Osteoblast (primary cell): Measurements from ENCODE around the gene TBKBP1. TPM values are rescaled to one million over a fixed set of nuclear protein-coding genes. Genes with fewer than 3 reads are reported as not detected.

Experiments
- DNase-seq: peaks from one replicate; pipeline ENCODE4 v3.0.0; 2011; ENCODE audit warnings: low spot score, mixed read lengths; ENCODE audit not compliant: insufficient read length; ENCODE audit errors: missing footprints
- H2AFZ ChIP-seq: 2 replicates; pipeline ENCODE4 v1.6.0; 2011; ENCODE audit warnings: mild to moderate bottlenecking, low read length
- H3K27ac ChIP-seq: 2 replicates; pipeline ENCODE4 v1.5.1; 2011; ENCODE audit warnings: mild to moderate bottlenecking, low read depth, low read length, moderate library complexity
- H3K27me3 ChIP-seq: 2 replicates; pipeline ENCODE4 v1.6.0; 2012; ENCODE audit warnings: mild to moderate bottlenecking, control low read depth, inconsistent platforms, low read length, moderate library complexity; ENCODE audit not compliant: insufficient read depth
- H3K36me3 ChIP-seq: 2 replicates; pipeline ENCODE4 v1.5.1; 2011; ENCODE audit warnings: mild to moderate bottlenecking, low read length, control low read depth, moderate library complexity; ENCODE audit not compliant: insufficient read depth
- H3K4me1 ChIP-seq: 2 replicates; pipeline ENCODE4 v1.5.1; 2011; ENCODE audit warnings: mild to moderate bottlenecking, low read length, control low read depth, moderate library complexity; ENCODE audit not compliant: insufficient read depth
- H3K4me2 ChIP-seq: 2 replicates; pipeline ENCODE4 v1.6.0; 2011; ENCODE audit warnings: mild to moderate bottlenecking, low read length; ENCODE audit not compliant: insufficient read depth
- H3K4me3 ChIP-seq: fragments of 200-600 bp; sonication (generic); 3 replicates; pipeline ENCODE4 v1.5.1; 2012; ENCODE audit warnings: mild to moderate bottlenecking, low read length, inconsistent platforms; ENCODE audit not compliant: insufficient read depth
- H3K79me2 ChIP-seq: 2 replicates; pipeline ENCODE4 v1.6.0; 2012; ENCODE audit warnings: mild to moderate bottlenecking, low read length, control low read depth, inconsistent platforms; ENCODE audit not compliant: insufficient read depth
- H3K9me3 ChIP-seq: 2 replicates; pipeline ENCODE4 v1.5.1; 2011; ENCODE audit warnings: low read depth, low read length, control low read depth
- H4K20me1 ChIP-seq: 2 replicates; pipeline ENCODE4 v1.6.0; 2012; ENCODE audit warnings: mild to moderate bottlenecking, low read length, control low read depth; ENCODE audit not compliant: insufficient read depth
- total RNA-seq: library from RNA; depleted of rRNA; stranded (reverse); fragments of >200 nt; gene quantifications from 2 replicates; pipeline ENCODE4 v1.2.3, GENCODE V29; 2012
- TF ChIP-seq, protein P1 (sequence below): IDR thresholded peaks from 2 replicates; pipeline ENCODE4 v1.5.1; 2011; ENCODE audit warnings: mild to moderate bottlenecking, low read depth, low read length, moderate library complexity; ENCODE audit errors: extremely low read depth

The TBKBP1 gene
- total RNA-seq, 1 donor = 11.9 TPM

DNA sequence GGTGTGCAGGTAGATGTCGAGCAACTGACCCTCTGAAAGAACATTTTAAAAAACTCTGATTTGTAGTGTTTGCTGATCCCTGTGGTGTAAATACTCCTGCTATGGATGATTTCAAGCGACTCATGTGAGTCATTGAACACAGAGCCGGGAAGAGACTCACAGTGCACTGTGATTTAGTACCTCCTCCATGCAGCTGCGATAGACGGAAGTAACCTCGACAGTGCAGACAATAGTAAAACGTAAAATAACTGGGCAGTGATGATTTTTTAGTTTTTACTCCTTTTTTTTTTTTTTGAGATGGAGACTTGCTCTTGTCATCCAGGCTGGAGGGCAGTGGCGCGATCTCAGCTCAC, 47.8 kb downstream of the TBKBP1 start:
- TF ChIP-seq, protein P1, sequence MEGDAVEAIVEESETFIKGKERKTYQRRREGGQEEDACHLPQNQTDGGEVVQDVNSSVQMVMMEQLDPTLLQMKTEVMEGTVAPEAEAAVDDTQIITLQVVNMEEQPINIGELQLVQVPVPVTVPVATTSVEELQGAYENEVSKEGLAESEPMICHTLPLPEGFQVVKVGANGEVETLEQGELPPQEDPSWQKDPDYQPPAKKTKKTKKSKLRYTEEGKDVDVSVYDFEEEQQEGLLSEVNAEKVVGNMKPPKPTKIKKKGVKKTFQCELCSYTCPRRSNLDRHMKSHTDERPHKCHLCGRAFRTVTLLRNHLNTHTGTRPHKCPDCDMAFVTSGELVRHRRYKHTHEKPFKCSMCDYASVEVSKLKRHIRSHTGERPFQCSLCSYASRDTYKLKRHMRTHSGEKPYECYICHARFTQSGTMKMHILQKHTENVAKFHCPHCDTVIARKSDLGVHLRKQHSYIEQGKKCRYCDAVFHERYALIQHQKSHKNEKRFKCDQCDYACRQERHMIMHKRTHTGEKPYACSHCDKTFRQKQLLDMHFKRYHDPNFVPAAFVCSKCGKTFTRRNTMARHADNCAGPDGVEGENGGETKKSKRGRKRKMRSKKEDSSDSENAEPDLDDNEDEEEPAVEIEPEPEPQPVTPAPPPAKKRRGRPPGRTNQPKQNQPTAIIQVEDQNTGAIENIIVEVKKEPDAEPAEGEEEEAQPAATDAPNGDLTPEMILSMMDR = no peak
- H3K4me3 ChIP-seq = no peak overlapping the region
- no peaks in the 10 kb centered on the region for H3K79me2 ChIP-seq
- peaks cover 55% of the 10 kb centered on the region for H3K27me3 ChIP-seq
- no peaks in the 10 kb centered on the region for H3K4me1 ChIP-seq
- DNase-seq = no peak
- no peaks in the 10 kb centered on the region for H3K36me3 ChIP-seq
- H3K9me3 ChIP-seq = no peaks in the 10 kb centered on the region
- H4K20me1 ChIP-seq = no peaks in the 10 kb centered on the region
- no peak overlapping the region for H3K27ac ChIP-seq
- no peak overlapping the region for H2AFZ ChIP-seq
- no peak overlapping the region for H3K4me2 ChIP-seq

DNA sequence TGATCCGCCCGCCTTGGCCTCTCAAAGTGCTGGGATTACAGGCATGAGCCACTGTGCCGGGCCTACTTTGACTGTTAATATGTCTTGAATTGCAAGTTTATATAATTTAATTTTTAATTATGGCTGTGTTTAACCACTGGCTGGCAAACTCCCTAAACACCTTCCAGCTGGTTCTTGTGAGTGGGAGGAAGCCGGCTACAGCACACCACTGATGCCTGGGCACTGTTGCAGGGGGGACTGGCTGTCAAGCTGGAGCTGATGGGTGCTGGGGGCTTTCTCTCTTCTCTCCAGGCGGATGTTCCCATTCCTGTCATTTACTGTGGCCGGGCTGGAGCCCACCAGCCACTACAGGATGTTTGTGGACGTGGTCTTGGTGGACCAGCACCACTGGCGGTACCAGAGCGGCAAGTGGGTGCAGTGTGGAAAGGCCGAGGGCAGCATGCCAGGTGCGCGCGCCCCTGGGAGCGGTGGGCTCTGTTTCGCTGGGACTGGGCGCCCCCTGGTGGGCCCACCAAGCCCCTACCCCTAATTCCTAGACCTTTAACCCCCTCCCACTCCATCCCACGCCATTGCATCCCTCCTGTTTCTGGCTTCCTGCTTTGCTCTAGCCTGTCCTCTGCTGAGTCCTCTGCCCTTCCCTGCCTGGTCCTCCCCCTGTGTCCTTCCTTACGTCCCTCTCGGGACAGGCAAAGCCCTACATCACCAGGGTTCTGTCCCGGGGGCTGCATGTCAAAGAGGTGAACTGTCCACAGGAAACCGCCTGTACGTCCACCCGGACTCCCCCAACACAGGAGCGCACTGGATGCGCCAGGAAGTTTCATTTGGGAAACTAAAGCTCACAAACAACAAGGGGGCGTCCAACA, 48.6 kb downstream of the TBKBP1 start:
- Histone ChIP-seq H3K27ac (no peak overlapping the region), H3K9me3 (no peaks in the 10 kb centered on the region), H3K36me3 (no peaks in the 10 kb centered on the region), H3K79me2 (no peaks in the 10 kb centered on the region), H4K20me1 (no peaks in the 10 kb centered on the region), H3K27me3 (peaks cover 50% of the 10 kb centered on the region), H3K4me2 (no peak overlapping the region), H3K4me3 (no peak overlapping the region), H3K4me1 (no peaks in the 10 kb centered on the region), H2AFZ (no peak overlapping the region)
- TF ChIP-seq, protein P1 = peak; percentile 23
- peak; percentile 66 for DNase-seq

DNA sequence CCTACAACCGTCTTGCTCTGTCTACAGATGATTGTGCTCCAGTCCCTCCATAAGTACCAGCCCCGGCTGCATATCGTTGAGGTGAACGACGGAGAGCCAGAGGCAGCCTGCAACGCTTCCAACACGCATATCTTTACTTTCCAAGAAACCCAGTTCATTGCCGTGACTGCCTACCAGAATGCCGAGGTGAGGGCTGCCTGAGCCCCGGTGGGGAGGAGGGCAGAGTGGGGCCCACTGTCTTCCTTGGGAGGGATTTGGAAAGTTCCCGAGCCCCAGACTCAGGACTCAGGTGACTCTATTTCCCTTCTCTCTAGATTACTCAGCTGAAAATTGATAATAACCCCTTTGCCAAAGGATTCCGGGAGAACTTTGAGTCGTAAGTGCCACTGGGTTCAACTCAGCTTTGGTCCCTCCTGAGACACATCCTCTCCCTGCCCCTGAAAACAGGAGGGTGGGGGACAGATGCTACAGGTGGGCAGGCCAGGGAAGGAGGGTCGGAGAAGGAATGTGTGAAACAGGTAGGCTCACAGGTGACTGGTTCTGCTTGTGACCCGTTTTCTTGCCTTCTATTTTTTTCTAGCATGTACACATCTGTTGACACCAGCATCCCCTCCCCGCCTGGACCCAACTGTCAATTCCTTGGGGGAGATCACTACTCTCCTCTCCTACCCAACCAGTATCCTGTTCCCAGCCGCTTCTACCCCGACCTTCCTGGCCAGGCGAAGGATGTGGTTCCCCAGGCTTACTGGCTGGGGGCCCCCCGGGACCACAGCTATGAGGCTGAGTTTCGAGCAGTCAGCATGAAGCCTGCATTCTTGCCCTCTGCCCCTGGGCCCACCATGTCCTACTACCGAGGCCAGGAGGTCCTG, 50.4 kb downstream of the TBKBP1 start:
- Histone ChIP-seq H3K4me3 (no peak overlapping the region), H3K4me2 (no peak overlapping the region), H4K20me1 (no peaks in the 10 kb centered on the region), H3K4me1 (no peaks in the 10 kb centered on the region), H2AFZ (no peak overlapping the region), H3K79me2 (no peaks in the 10 kb centered on the region), H3K27ac (no peak overlapping the region), H3K9me3 (no peaks in the 10 kb centered on the region), H3K27me3 (peaks cover 63% of the 10 kb centered on the region), H3K36me3 (no peaks in the 10 kb centered on the region)
- TF ChIP-seq, protein P1 = no peak
- DNase-seq = peak; percentile 65

DNA sequence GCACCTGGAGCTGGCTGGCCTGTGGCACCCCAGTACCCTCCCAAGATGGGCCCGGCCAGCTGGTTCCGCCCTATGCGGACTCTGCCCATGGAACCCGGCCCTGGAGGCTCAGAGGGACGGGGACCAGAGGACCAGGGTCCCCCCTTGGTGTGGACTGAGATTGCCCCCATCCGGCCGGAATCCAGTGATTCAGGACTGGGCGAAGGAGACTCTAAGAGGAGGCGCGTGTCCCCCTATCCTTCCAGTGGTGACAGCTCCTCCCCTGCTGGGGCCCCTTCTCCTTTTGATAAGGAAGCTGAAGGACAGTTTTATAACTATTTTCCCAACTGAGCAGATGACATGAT, 51.0 kb downstream of the TBKBP1 start:
- Histone ChIP-seq H4K20me1 (no peaks in the 10 kb centered on the region), H3K4me1 (no peaks in the 10 kb centered on the region), H3K4me2 (no peak overlapping the region), H3K4me3 (no peak overlapping the region), H2AFZ (no peak overlapping the region), H3K79me2 (no peaks in the 10 kb centered on the region), H3K27ac (no peak overlapping the region), H3K36me3 (no peaks in the 10 kb centered on the region), H3K27me3 (peaks cover 63% of the 10 kb centered on the region), H3K9me3 (no peaks in the 10 kb centered on the region)
- TF ChIP-seq, protein P1 = no peak
- DNase-seq = no peak
